Subcutaneous adipose tissue (tissue), 4 donors: ENCODE data around the gene ZFAND5. TPM values are rescaled to one million over a fixed set of nuclear protein-coding genes. Genes with fewer than 3 reads are reported as not detected.

Experiments
- total RNA-seq, 4 donors: library from RNA; depleted of rRNA; stranded (reverse); fragments of >200 nt; gene quantifications; one replicate each; pipeline ENCODE4 v1.1.0, GENCODE V29; 2016
- TF ChIP-seq, protein P1 (sequence below): fragments of 450-650 bp; IDR thresholded peaks from one replicate; pipeline ENCODE4 v1.5.1; 2016; ENCODE audit warnings: low read depth, mild to moderate bottlenecking, control low read depth, antibody characterized with exemption, moderate library complexity

ZFAND5 gene
- total RNA-seq, 4 donors from 2014 or later: 685 to 1,221 (median 791) TPM

DNA sequence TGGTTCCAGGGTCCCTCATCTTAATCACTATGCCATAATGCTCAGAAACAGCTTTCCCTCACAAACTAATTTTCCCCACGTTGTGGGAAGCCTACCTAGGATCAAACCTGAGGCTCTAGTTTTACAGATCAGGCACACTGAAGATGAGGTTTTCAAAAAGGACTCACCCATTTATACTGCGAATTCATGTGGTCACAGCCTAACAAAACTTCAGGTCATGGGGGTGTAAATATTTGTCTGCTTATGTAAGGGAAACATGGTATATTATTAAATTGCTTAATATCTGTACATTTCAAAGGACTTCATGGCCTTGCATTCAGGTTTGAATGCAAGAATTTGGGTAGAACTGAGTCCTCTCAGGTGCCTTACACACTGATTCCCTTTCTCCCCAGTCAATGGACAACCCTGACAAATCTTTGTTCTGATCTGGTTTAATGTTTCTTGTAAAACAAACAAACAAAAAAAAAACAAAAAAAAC lies 12.1 kb downstream of the ZFAND5 start:
- TF ChIP-seq, protein P1, sequence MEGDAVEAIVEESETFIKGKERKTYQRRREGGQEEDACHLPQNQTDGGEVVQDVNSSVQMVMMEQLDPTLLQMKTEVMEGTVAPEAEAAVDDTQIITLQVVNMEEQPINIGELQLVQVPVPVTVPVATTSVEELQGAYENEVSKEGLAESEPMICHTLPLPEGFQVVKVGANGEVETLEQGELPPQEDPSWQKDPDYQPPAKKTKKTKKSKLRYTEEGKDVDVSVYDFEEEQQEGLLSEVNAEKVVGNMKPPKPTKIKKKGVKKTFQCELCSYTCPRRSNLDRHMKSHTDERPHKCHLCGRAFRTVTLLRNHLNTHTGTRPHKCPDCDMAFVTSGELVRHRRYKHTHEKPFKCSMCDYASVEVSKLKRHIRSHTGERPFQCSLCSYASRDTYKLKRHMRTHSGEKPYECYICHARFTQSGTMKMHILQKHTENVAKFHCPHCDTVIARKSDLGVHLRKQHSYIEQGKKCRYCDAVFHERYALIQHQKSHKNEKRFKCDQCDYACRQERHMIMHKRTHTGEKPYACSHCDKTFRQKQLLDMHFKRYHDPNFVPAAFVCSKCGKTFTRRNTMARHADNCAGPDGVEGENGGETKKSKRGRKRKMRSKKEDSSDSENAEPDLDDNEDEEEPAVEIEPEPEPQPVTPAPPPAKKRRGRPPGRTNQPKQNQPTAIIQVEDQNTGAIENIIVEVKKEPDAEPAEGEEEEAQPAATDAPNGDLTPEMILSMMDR: no peak

DNA sequence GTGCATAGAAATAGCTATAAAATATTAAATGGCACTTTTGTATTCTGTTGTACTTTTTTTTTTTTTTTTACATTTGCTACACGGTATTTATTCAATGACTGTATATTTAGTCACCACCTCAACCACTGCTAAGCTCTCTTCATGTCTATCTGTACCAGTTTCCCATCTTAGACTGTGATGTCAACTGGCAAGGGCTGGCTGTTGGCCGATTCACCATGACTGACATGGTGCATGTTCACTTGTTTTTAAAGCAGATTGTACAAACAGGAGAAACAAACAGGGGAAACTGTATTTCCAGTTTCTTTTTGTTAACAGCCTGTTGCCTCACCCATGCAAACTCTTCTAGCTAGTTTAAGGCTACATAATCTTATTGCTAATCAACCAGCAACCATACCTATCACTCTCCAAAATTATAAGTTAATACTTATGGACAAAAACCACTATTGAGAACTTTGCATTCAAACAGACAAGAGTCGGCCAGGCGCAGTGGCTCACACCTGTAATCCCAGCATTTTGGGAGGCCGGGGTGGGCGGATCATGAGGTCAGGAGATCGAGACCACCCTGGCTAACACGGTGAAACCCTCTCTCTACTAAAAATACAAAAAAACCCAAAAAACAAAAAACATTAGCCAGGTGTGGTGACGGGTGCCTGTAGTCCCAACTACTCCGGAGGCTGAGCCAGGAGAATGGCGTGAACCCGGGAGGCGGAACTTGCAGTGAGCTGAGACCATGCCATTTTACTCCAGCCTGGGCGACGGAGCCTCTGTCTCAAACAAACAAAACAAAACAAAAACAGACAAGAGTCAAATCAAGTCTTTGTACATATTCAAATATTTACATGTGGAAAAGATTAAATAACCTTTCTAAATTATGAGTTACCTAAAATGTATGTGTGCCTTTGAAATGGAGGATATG lies 13.2 kb downstream of the ZFAND5 start:
- TF ChIP-seq, protein P1: no peak

DNA sequence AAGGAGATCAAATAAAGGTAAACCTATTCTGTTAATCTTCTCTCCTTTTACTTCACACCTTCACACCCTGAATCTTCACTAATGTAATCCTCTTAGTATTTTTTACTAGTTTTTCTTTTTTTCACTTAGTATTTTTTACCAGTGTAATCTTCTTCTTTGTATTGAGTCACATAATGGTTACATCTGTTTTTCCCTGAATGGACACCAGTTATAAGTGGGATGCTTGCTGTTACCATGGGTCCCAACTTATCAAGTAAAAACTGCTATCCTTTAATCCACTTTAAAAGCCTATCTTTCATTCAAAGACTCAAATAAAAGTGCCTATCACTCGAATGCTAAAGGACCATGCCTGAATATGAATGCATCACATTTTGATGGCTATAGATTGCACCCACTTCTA lies 15.1 kb downstream of the ZFAND5 start:
- TF ChIP-seq, protein P1: no peak

DNA sequence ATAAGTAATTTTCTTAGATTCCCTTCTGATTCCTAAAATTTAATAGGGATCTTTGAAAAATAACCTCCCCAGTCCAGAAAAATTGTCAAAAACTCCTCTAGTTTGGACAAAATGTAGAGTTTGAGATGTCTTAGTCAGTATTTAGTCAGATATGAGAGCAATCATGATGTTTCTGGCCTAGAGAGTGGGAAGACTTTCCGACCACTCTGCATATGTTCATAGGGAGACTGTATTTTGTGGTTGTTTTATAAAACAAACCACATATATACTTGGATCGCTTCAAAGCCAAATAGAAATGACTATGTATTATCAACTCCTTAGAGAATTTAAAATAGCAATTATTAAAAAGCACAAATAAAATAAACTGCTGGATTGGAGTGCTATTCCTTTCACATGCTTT lies 15.8 kb downstream of the ZFAND5 start:
- TF ChIP-seq, protein P1: no peak

DNA sequence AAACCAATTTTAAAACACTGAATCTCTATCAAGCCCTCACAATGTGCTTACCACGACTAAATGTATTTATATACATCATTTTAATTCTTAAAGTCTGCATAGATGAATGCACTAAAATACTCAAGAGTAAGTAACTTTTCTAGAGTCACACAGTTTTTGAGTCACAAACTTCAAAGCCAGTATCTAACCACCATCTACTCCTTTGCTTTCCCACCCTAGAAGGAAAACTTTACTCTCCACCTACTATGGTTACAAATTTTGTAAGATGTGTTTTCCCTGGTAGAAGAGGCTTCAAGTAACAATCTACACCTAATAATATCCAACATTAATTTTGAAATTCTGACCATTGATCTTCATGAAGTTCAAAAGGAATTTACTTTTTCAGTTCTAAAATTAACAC lies 18.7 kb downstream of the ZFAND5 start:
- TF ChIP-seq, protein P1: no peak

DNA sequence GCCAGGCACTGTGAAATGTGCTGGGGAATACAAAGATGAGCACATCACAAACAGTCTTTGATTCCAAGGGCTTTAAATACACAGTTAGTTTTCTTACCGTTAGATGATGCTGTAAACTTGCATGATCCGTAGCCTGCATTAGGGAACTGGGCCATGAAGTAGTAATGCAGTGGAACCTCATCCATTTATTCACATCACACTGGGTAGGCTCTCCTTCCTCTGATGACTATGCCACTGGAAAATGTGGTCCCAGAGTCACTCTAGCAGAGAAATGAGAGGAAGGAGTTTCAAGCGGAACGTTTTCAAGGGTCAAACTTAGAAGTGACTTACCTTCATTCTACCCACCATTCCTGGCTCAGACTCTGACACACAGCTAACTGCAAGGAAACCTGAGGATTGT lies 26.4 kb downstream of the ZFAND5 start:
- TF ChIP-seq, protein P1: no peak

DNA sequence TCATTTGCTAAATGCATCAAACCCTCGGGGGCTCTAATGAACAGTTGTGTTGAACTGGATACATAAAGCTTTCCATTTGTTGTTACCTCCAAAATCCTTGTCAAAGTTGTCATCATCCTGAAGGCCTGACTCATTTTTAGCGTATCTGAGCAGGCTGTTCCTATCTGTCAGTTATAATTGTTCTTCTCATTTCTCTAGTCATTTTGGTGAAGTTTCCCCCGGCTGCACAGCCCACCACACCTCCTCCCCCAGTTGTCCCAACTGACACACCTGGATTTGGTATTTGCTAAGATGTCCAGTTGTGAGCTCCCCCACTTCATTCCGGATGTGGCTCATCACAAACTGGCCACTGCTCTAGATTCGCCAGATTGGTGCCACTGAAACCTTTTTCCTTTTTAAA lies 27.7 kb downstream of the ZFAND5 start:
- TF ChIP-seq, protein P1: no peak
